Testis (tissue), 2 donors: ENCODE results near the gene SCGB2B2.

Source experiments
- CTCF ChIP-seq, 3 experiments: fragments of 450-650 bp in 2 of 3; fragments of 200-600 bp in 1 of 3; sonication (generic) in 1 of 3; IDR thresholded peaks; one replicate each; pipeline ENCODE4 v1.5.1; 2016 to 2019; ENCODE audit warnings: antibody characterized with exemption in 3 of 3, mild to moderate bottlenecking in 2 of 3, moderate library complexity in 1 of 3
- POLR2A ChIP-seq: fragments of 450-650 bp; IDR thresholded peaks from one replicate; pipeline ENCODE4 v1.6.1; 2017; ENCODE audit warnings: antibody characterized with exemption, mild to moderate bottlenecking, moderate library complexity

GRCh38 chr19:34713262-34713637 is 36.3 kb upstream of the SCGB2B2 start:
- TF ChIP-seq CTCF (IDR thresholded peaks at IDR 0.05) (no peak), POLR2A (no peak)
